Measurements from ENCODE around the gene SIGLEC8. TPM values are rescaled to one million over a fixed set of nuclear protein-coding genes. Genes with fewer than 3 reads are reported as not detected.
"Not testable (repeated sequence)": the region's sequence is repeated elsewhere in the genome, so short reads cannot be mapped to it uniquely, and the experiment has no call there.

The SIGLEC8 gene
- total RNA-seq, 1 donor: not detected

DNA sequence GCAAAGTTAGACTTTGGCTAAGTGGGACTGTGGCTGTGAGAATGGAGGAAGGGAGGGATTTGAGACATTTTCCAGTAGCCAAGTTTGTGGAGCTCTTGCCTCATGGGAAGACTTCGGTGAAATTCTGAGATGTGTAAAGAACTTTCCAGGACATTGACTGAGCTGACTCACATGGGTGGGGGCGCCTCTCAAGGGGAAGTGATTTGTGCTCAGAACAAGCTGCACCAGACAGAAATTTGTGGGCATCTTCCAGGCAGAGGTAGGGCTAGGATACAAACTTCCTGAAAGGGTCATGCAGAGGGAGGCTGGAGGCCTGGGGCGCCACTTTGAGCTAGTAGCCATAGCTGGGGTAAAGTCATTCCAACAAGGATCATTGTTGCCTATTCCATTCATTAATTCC lies 31.1 kb downstream of the SIGLEC8 start:
- H3K27ac ChIP-seq (ENCODE audit: low read depth, low read length): no peak overlapping the region
- H3K4me1 ChIP-seq (ENCODE audit: insufficient read depth, low read length): no peaks in the 10 kb centered on the region
- no peaks in the 10 kb centered on the region for H3K9me3 ChIP-seq (ENCODE audit: low read depth, low read length)
- H3K27me3 ChIP-seq (ENCODE audit: insufficient read depth, low read length): no peaks in the 10 kb centered on the region
- no peak overlapping the region for H3K4me2 ChIP-seq (ENCODE audit: insufficient read depth, low read length)
- H3K36me3 ChIP-seq (ENCODE audit: insufficient read depth, low read length): no peaks in the 10 kb centered on the region
- no peak overlapping the region for H3K4me3 ChIP-seq (ENCODE audit: insufficient read depth, low read length)
- no peaks in the 10 kb centered on the region for H4K20me1 ChIP-seq (ENCODE audit: insufficient read depth, low read length)
- no peaks in the 10 kb centered on the region for H3K79me2 ChIP-seq (ENCODE audit: insufficient read depth, low read length)
- H2AFZ ChIP-seq (ENCODE audit: low read length): no peak overlapping the region
- no peak for TF ChIP-seq CTCF (IDR thresholded peaks at IDR 0.05; ENCODE audit: extremely low read depth, low read depth, low read length)
- no peak for DNase-seq (ENCODE audit: insufficient read length, low spot score, missing footprints)

GRCh38 chr19:51422053-51422448 lies 36.2 kb downstream of the SIGLEC8 start:
- Histone ChIP-seq H3K9me3 (ENCODE audit: low read depth, low read length) (no peaks in the 10 kb centered on the region), H2AFZ (ENCODE audit: low read length) (no peak overlapping the region), H3K4me3 (ENCODE audit: insufficient read depth, low read length) (no peak overlapping the region), H3K27ac (ENCODE audit: low read depth, low read length) (no peak overlapping the region), H4K20me1 (ENCODE audit: insufficient read depth, low read length) (no peaks in the 10 kb centered on the region), H3K79me2 (ENCODE audit: insufficient read depth, low read length) (no peaks in the 10 kb centered on the region), H3K27me3 (ENCODE audit: insufficient read depth, low read length) (no peaks in the 10 kb centered on the region), H3K4me2 (ENCODE audit: insufficient read depth, low read length) (no peak overlapping the region), H3K36me3 (ENCODE audit: insufficient read depth, low read length) (no peaks in the 10 kb centered on the region), H3K4me1 (ENCODE audit: insufficient read depth, low read length) (no peaks in the 10 kb centered on the region)
- peak; percentile 90 for TF ChIP-seq CTCF (IDR thresholded peaks at IDR 0.05; ENCODE audit: extremely low read depth, low read depth, low read length)
- DNase-seq (ENCODE audit: insufficient read length, low spot score, missing footprints): peak; percentile 97

DNA sequence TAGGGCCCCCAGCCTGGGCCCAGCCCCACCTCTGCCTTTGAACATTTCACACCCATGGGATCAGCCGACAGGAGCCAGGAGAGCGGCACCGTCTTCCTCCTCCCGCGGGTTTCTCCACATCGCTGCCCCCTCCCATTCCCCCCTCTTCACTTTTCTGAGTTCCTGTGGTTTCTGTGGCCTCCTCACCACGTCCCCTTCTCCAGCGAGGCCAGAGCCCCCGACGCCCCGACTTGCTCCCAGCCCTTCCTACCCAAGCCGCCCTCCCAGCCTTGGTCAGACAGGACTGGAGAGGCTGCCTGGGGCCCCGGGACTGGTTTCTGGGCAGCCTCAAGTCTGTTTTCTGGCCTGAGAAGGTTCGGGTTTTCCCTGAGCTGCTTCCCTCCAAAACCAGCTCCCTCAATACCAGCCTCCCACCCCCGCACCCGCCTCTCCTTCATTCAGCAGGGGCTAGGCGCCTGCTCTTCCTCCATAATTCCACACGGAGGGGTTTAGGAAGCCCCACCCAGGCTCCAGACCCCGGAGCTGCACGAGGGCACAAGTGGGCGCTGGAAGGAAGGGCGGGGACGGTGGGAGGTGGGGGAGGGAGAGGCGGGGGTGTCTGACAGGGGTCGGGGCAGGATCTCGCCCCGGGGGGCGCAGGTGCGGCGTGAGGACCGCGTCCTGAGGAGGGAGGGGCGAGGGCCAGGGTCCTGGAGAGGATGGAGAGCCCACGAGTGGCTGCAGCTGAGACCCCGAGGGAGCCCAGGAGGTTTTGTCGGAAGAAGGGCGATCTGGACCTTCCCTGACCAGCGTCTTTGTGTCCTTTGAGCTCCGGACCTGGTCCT lies 36.8 kb downstream of the SIGLEC8 start:
- no peaks in the 10 kb centered on the region for H4K20me1 ChIP-seq (ENCODE audit: insufficient read depth, low read length)
- no peak for DNase-seq (ENCODE audit: insufficient read length, low spot score, missing footprints)
- H3K4me1 ChIP-seq (ENCODE audit: insufficient read depth, low read length): no peaks in the 10 kb centered on the region
- no peaks in the 10 kb centered on the region for H3K27me3 ChIP-seq (ENCODE audit: insufficient read depth, low read length)
- no peak overlapping the region for H2AFZ ChIP-seq (ENCODE audit: low read length)
- no peak overlapping the region for H3K27ac ChIP-seq (ENCODE audit: low read depth, low read length)
- no peak overlapping the region for H3K4me2 ChIP-seq (ENCODE audit: insufficient read depth, low read length)
- no peak overlapping the region for H3K4me3 ChIP-seq (ENCODE audit: insufficient read depth, low read length)
- no peaks in the 10 kb centered on the region for H3K79me2 ChIP-seq (ENCODE audit: insufficient read depth, low read length)
- H3K36me3 ChIP-seq (ENCODE audit: insufficient read depth, low read length): no peaks in the 10 kb centered on the region
- TF ChIP-seq CTCF (IDR thresholded peaks at IDR 0.05; ENCODE audit: extremely low read depth, low read depth, low read length): no peak
- no peaks in the 10 kb centered on the region for H3K9me3 ChIP-seq (ENCODE audit: low read depth, low read length)

GRCh38 chr19:51420511-51420910 lies 37.7 kb downstream of the SIGLEC8 start:
- not testable (repeated sequence) for H3K36me3 ChIP-seq (ENCODE audit: insufficient read depth, low read length); H3K4me3 ChIP-seq (ENCODE audit: insufficient read depth, low read length); H3K27me3 ChIP-seq (ENCODE audit: insufficient read depth, low read length); H3K27ac ChIP-seq (ENCODE audit: low read depth, low read length); H3K9me3 ChIP-seq (ENCODE audit: low read depth, low read length); H3K4me1 ChIP-seq (ENCODE audit: insufficient read depth, low read length); H2AFZ ChIP-seq (ENCODE audit: low read length); H3K4me2 ChIP-seq (ENCODE audit: insufficient read depth, low read length); H3K79me2 ChIP-seq (ENCODE audit: insufficient read depth, low read length); H4K20me1 ChIP-seq (ENCODE audit: insufficient read depth, low read length); DNase-seq (ENCODE audit: insufficient read length, low spot score, missing footprints)

All from osteoblast (primary cell).